Measurements from ENCODE around the gene SLC34A3.

Gene SLC34A3

GRCh38 chr9:137191245-137191644, 39.5 kb upstream of the SLC34A3 start:
- DNase-seq (ENCODE audit: low read depth) = no peak

GRCh38 chr9:137191691-137192447, 38.8 kb upstream of the SLC34A3 start:
- DNase-seq (ENCODE audit: low read depth) = no peak
- no peak for TF ChIP-seq CTCF (IDR thresholded peaks at IDR 0.05; ENCODE audit: control insufficient read depth, insufficient read depth, low read depth, low read length, missing control alignments)
- no peak overlapping the region for H3K4me3 ChIP-seq (ENCODE audit: control insufficient read depth, low read depth, low read length)

More at GRCh38 chr9:137191245-137191644, 39.5 kb upstream of the SLC34A3 start:
- TF ChIP-seq CTCF (IDR thresholded peaks at IDR 0.05; ENCODE audit: control insufficient read depth, insufficient read depth, low read depth, low read length, missing control alignments) = no peak
- no peak overlapping the region for H3K4me3 ChIP-seq (ENCODE audit: control insufficient read depth, low read depth, low read length)

- H3K4me3 ChIP-seq (ENCODE audit: control insufficient read depth, low read depth, low read length) = no peak overlapping the region
- no peak for TF ChIP-seq CTCF (IDR thresholded peaks at IDR 0.05; ENCODE audit: control insufficient read depth, insufficient read depth, low read depth, low read length, missing control alignments)
- no peak for DNase-seq (ENCODE audit: low read depth)
Observed at GRCh38 chr9:137192448-137192780, 38.3 kb upstream of the SLC34A3 start.

GRCh38 chr9:137192859-137193258, 37.8 kb upstream of the SLC34A3 start:
- DNase-seq (ENCODE audit: low read depth) = no peak
- no peak for TF ChIP-seq CTCF (IDR thresholded peaks at IDR 0.05; ENCODE audit: control insufficient read depth, insufficient read depth, low read depth, low read length, missing control alignments)
- no peak overlapping the region for H3K4me3 ChIP-seq (ENCODE audit: control insufficient read depth, low read depth, low read length)

- no peak for TF ChIP-seq CTCF (IDR thresholded peaks at IDR 0.05; ENCODE audit: control insufficient read depth, insufficient read depth, low read depth, low read length, missing control alignments)
- H3K4me3 ChIP-seq (ENCODE audit: control insufficient read depth, low read depth, low read length) = no peak overlapping the region
- no peak for DNase-seq (ENCODE audit: low read depth)
Observed at GRCh38 chr9:137193771-137194170, 36.9 kb upstream of the SLC34A3 start.

GRCh38 chr9:137194388-137194787, 36.3 kb upstream of the SLC34A3 start:
- DNase-seq (ENCODE audit: low read depth) = no peak
- no peak for TF ChIP-seq CTCF (IDR thresholded peaks at IDR 0.05; ENCODE audit: control insufficient read depth, insufficient read depth, low read depth, low read length, missing control alignments)
- no peak overlapping the region for H3K4me3 ChIP-seq (ENCODE audit: control insufficient read depth, low read depth, low read length)

Measured in AG09309 (cell line).